NCI-H748 treated with DMSO at 0.1 percent for 48 hours (cell line): ENCODE results near the gene ARL5B.
"Not testable (repeated sequence)": the region's sequence is repeated elsewhere in the genome, so short reads cannot be mapped to it uniquely, and the experiment has no call there.

Experiments used
- DNase-seq: peaks from one replicate; lab custom pipeline; 2025; lab: John Stamatoyannopoulos, UW

The ARL5B gene

GRCh38 chr10:18659125-18659818 lies at the start of gene ARL5B:
TSS of gene ARL5B (plus strand) at chr10:18659431. CDS start at chr10:18659638, 207 bp downstream.
- peak; percentile 76 for DNase-seq

DNA sequence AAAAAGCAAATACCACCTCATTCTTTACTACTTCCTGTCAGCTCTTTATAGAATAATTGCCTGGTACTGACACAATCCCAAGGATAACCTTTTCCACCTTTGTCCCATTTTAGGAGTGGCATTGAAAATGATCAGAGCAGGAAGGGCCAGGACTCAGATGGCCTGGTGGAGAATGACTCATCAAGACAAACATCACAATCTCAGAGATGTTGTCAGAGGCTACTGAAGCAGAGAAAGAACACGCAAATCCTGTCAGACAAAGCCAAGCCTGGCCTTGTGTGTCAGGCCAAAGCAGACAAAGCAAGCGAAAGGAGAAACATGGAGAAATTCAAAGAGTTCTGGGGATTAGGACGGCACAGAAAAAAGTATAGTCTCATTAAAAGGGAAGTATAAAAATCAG lies 48.7 kb upstream of the ARL5B start:
- peak; percentile 11 for DNase-seq

GRCh38 chr10:18611168-18611567 lies 48.1 kb upstream of the ARL5B start:
- no peak for DNase-seq

GRCh38 chr10:18615618-18616017 lies 43.6 kb upstream of the ARL5B start:
- DNase-seq = no peak

GRCh38 chr10:18616337-18616736 lies 42.9 kb upstream of the ARL5B start:
- DNase-seq = no peak

DNA sequence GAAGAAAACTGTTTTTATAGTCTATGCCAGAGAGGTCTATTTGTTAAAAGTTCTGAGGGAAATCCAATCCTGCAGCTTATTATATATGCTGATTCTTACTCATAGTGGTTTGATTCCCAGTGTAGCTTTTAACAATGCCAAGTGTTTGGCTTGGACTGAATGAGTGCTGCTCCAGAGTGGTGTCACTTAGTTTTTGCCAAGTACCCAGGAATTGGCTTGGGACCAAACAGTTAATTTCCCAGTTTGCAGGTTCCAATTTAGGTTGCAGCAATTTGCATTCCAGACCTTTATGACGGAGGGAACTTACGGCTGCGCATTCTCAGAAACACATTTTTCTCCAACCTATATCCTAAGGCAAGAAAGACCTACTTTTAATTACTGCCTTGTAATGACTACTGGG lies 40.2 kb upstream of the ARL5B start:
- no peak for DNase-seq

DNA sequence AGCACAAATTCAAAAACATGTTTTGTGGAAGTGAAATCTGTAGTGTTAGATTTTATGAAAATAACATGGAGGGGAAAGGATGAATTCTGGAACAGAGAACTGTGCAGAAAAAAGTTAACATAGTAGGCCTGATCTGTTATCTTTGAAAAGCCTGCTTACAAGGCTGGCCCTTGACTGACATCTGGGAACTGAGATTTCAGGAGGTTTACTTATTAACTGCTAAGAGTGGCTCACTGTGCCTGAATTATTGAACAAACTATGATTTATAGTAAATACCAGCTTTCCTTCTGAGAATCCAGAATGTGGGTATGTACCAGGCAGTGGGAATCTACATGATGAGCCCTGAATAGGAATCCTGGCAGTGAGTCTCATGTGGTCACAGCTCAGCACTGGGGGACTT lies 38.4 kb upstream of the ARL5B start:
- DNase-seq = no peak

DNA sequence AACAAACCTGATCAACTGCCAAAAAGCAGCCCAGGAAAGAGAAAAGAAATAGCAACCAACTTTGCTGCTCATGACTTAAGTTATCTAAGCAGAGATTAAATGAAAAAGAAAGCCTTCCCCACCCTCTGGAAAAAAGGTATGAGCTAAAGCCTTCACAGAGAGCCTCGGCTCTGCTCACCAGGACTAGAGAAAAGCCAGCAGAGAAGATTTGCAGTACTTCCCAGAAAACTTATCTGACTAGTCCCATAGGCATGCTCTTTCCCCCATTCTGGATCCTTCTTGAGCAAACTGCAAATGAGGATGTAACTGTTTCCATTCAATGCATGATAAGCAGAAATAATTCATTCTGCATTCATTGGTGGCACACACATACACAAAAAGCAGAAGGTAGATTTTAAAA lies 35.6 kb upstream of the ARL5B start:
- DNase-seq = not testable (repeated sequence)

DNA sequence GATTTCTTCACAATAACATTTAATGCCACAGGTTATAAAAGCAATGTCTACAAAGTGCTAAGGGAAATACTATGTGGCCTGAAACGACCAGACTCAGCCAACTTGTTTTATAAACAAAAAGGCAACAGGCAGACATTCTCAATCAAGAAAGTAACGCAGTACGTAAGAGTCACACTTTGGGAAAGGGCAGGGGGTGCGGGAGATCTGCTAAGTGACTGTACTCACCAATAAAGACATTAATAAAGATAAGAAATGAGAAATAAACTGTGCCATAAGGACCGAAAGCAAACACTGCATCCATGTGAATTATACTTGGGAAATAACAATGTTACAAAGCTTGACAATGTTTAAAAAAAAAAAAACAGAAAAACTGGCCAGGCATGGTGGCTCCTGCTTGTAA lies 33.3 kb upstream of the ARL5B start:
- DNase-seq = no peak

- DNase-seq = peak; percentile 36
Measured at GRCh38 chr10:18627452-18628018, 31.7 kb upstream of the ARL5B start.

GRCh38 chr10:18632500-18632899 lies 26.7 kb upstream of the ARL5B start:
- not testable (repeated sequence) for DNase-seq

DNA sequence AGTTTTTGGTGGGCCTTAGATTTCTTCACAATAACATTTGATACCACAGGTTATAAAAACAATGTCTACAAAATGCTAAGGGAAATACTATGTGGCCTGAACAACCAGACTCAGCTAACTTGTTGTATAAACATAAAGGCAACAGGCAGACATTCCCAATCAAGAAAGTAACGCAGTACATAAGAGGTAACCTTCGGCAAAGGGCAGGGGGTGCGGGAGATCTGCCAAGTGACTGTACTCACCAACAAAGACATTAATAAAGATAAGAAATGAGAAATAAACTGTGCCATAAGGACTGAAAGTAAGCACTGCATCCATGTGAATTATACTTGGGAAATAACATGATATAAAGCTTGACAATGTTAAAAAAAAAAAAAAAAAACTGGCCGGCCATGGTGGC lies 23.2 kb upstream of the ARL5B start:
- DNase-seq = no peak

- not testable (repeated sequence) for DNase-seq
Measured at GRCh38 chr10:18637400-18637799, 21.8 kb upstream of the ARL5B start.

DNA sequence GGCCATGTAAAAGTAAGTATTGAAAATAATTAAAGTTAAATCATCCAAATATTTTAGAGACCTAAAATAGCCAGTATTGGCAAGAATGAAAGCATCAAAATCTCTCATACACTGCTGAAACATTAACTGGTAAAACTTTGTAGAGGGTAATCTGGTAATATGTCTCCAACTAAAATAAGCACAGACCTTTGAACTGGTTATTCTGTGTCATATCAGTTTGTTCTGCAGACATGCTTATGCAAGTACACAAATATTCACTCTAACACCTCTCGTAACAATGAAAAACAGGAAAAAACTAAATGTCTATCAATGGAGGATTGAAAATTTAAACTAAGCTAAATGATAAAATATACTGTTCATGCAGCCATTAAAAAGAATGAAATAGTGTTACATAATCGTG lies 19.5 kb upstream of the ARL5B start:
- not testable (repeated sequence) for DNase-seq

DNA sequence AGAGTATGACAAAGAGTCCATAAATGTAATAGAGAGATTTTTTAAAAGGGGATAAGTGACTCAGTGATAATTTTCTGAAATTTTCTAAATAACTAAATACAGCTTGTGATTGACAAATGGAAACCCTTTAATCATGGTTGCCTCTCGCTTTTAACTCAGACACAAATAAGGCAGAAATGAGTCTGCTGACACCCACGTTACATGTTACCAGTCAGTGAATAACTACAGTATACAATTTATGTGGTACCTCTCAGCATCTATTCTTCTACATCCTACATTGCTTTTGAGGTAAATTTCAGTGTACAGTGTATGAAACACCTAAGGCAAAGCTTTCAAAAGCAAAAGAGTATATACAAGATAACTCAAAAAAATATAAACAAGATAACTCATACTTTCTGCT lies 12.1 kb upstream of the ARL5B start:
- DNase-seq = no peak

DNA sequence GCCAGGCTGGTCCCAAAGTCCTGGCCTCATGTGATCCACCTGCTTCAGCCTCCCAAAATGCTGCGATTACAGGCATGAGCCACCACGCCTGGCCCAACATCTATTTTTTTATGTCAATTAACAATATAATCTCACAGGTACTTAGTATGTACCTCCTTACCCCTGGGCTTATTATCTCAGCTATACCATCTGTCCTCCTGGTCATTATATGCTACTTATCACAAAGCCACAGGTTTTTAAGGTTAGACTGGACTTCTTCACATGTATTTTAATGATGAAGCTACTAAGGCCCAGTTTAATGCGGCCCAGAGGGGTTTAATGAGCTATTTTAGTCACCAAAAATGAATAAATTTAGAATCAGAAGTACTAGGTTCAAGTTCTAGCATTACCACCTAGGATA lies 11.3 kb upstream of the ARL5B start:
- DNase-seq = no peak

GRCh38 chr10:18649364-18649959 lies 9.8 kb upstream of the ARL5B start:
- DNase-seq = no peak

- DNase-seq = no peak
Measured at GRCh38 chr10:18650404-18650997, 8.7 kb upstream of the ARL5B start.

- peak; percentile 51 for DNase-seq
Measured at GRCh38 chr10:18651324-18652007, 7.8 kb upstream of the ARL5B start, which contains the start of gene NSUN6. TSS of gene NSUN6 (minus strand) at chr10:18651587. CDS start at chr10:18651203, 384 bp downstream.

- no peak for DNase-seq
Measured at GRCh38 chr10:18653112-18653511, 6.1 kb upstream of the ARL5B start.

DNA sequence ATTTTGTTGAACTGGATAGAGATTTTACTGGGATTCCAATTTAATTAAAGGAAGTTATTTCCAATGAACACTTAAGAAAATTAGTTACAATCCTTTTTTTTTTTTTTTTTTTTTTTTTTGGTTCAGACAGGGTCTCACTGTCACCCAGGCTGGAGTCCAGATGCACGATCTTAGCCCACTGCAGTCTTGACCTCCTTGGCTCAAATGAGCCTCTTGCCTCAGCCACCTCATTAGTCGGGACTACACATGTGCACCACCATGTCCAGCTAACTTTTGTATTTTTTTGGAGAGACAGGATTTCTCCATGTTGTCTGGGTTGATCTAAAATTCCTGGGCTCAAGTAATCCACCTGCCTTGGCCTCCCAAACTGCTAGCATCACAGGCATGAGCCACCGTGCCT lies 2.5 kb upstream of the ARL5B start:
- no peak for DNase-seq
